Smooth muscle cell of the brain vasculature (primary cell): ENCODE results near the gene FAM83C.
"Not testable (repeated sequence)": the region's sequence is repeated elsewhere in the genome, so short reads cannot be mapped to it uniquely, and the experiment has no call there.

Source experiments
- DNase-seq: peaks from one replicate; pipeline ENCODE4 v3.0.0-alpha.2; 2012; ENCODE audit warnings: low read depth, low spot score

Gene FAM83C

GRCh38 chr20:35267092-35267491, 25.1 kb downstream of the FAM83C start:
- no peak for DNase-seq

GRCh38 chr20:35264755-35265154, 27.5 kb downstream of the FAM83C start:
- no peak for DNase-seq

- no peak for DNase-seq
These were observed 28.5 kb downstream of the FAM83C start for GRCh38 chr20:35263532-35264341.

GRCh38 chr20:35262731-35263531, 29.3 kb downstream of the FAM83C start:
- DNase-seq: not testable (repeated sequence)

- DNase-seq: not testable (repeated sequence)
These were observed 29.9 kb downstream of the FAM83C start for GRCh38 chr20:35262321-35262720.

- DNase-seq: no peak
These were observed 31.8 kb downstream of the FAM83C start for GRCh38 chr20:35260426-35260825.

- DNase-seq: no peak
These were observed 34.9 kb downstream of the FAM83C start for GRCh38 chr20:35257175-35257909.

GRCh38 chr20:35254448-35254999, 37.7 kb downstream of the FAM83C start:
- DNase-seq: no peak

GRCh38 chr20:35253010-35253409, 39.2 kb downstream of the FAM83C start:
- no peak for DNase-seq

- not testable (repeated sequence) for DNase-seq
These were observed 39.6 kb downstream of the FAM83C start for GRCh38 chr20:35252598-35252997.

- no peak for DNase-seq
These were observed 40.2 kb downstream of the FAM83C start for GRCh38 chr20:35252037-35252461.

GRCh38 chr20:35251613-35251940, 40.6 kb downstream of the FAM83C start:
- no peak for DNase-seq

- DNase-seq: no peak
These were observed 43.4 kb downstream of the FAM83C start for GRCh38 chr20:35248641-35249475.

- no peak for DNase-seq
These were observed 45.5 kb downstream of the FAM83C start for GRCh38 chr20:35246723-35247122.

GRCh38 chr20:35243986-35244385, 48.2 kb downstream of the FAM83C start:
- no peak for DNase-seq

- no peak for DNase-seq
These were observed 48.9 kb downstream of the FAM83C start for GRCh38 chr20:35243317-35243716.

- DNase-seq: no peak
These were observed 51.4 kb downstream of the FAM83C start for GRCh38 chr20:35240811-35241293.

GRCh38 chr20:35240083-35240810, 52.0 kb downstream of the FAM83C start:
- DNase-seq: no peak

GRCh38 chr20:35238735-35239134, 53.5 kb downstream of the FAM83C start:
- no peak for DNase-seq

GRCh38 chr20:35238170-35238569, 54.1 kb downstream of the FAM83C start:
- no peak for DNase-seq
